ENCODE results near the gene NEURL4. TPM values are rescaled to one million over a fixed set of nuclear protein-coding genes. Genes with fewer than 3 reads are reported as not detected.

The NEURL4 gene
- total and polyA plus RNA-seq, 4 experiments from 2014 or later = 0.97 to 81.6 (median 38.1) TPM

DNA sequence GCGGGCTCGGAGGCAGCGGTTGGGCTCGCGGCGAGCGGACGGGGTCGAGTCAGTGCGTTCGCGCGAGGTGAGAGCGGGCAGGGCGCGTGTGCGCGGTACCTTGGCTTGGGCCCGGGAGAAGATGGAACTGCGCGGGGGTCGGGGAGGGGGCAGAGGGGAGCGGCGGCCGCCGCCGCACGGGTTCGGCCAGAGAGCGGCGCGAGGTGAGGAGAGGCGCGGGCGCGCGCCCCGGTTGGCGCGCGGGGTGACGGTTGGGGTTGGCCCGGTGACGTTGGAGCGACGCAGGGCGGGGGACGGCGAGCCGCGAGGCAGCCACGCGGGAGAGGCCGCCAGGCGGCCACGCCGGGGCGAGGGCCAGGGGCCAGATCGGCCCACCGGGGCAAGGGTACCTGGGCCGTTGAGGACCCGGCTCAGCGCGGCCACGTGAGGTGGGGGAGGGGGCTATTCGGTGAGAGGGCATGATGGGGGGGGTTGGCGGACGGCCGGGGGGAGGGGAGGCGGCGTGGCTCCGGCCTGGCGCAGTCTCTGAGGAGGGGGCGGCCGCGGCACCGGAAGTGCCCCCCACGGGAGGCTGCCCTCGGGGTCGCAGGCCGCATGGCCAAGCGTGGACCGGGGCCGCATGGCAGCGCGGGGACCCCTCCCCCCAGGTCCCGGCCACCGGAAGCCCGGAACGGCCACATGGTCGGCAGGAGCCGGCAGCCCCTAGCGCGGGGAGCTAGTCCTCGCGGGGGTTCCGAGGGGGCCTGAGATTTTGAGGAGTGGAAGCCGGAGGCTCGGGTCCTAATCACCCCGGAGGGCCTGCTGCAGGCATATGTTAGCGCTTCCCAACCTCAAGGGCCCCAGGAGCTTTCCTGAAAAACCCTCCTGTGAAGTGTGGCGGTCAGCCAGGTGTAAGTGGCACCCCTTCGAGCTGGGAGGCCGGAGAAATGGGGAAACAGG is 21.2 kb downstream of the NEURL4 start:
- peak overlapping the region; percentile 100 for H3K27ac ChIP-seq (ENCODE audit: low read depth, low read length)
- H3K36me3 Mint-ChIP-seq = peaks cover 35 to 49% of the 10 kb centered on the region in 2 donors
- DNase-seq = peak in 3 of 5 donors; percentile 72 to 75 (median 73)
- H3K9me3 ChIP-seq (ENCODE audit: control insufficient read depth in 1 of 2, low read length in 2 of 2) = no peaks in the 10 kb centered on the region
- peak overlapping the region; percentile 37 to 85 for H3K4me3 ChIP-seq (ENCODE audit: low read length in 2 of 2)
- intact Hi-C loops (cut with micrococcal nuclease) = loop anchor here (1.0 to 5.0 kb wide), 14 partner anchors 7 to 527 kb away; partner anchors contain the start of genes ACAP1, ELP5, FXR2 and GPS2
- peaks cover 0 to 1% (median 0%) of the 10 kb centered on the region in 8 donors for H3K9me3 Mint-ChIP-seq
- H3K27me3 Mint-ChIP-seq = peaks cover 0 to 4% of the 10 kb centered on the region in 2 donors
- peaks cover 33 to 55% (median 41%) of the 10 kb centered on the region in 4 donors for H3K4me1 Mint-ChIP-seq
- peaks cover 42% of the 10 kb centered on the region for H3K4me1 ChIP-seq (ENCODE audit: insufficient read depth, low read length)
- peaks cover 36% of the 10 kb centered on the region for H3K36me3 ChIP-seq (ENCODE audit: insufficient read depth, low read length)
- H3K27ac Mint-ChIP-seq = peak overlapping the region; percentile 99 to 100 (median 99)
- ChIA-PET CTCF (ENCODE audit: partially characterized antibody) (interaction anchor here (2.4 to 2.9 kb wide), 2 partner anchors 11 to 28 kb away, joined by 8 to 14 read pairs; partner anchors contain the start of gene ACAP1), POLR2A (ENCODE audit: partially characterized antibody) (interaction anchor here (0.7 to 9.3 kb wide), 15 partner anchors 12 to 378 kb away, joined by 3 to 187 read pairs (median 5); partner anchors contain the start of genes ACAP1, GABARAP, MPDU1 and NEURL4)
- H3K4me3 Mint-ChIP-seq = peak overlapping the region; percentile 93 to 97 (median 95)
- H3K27me3 ChIP-seq (ENCODE audit: insufficient read depth, low read length) = no peaks in the 10 kb centered on the region

DNA sequence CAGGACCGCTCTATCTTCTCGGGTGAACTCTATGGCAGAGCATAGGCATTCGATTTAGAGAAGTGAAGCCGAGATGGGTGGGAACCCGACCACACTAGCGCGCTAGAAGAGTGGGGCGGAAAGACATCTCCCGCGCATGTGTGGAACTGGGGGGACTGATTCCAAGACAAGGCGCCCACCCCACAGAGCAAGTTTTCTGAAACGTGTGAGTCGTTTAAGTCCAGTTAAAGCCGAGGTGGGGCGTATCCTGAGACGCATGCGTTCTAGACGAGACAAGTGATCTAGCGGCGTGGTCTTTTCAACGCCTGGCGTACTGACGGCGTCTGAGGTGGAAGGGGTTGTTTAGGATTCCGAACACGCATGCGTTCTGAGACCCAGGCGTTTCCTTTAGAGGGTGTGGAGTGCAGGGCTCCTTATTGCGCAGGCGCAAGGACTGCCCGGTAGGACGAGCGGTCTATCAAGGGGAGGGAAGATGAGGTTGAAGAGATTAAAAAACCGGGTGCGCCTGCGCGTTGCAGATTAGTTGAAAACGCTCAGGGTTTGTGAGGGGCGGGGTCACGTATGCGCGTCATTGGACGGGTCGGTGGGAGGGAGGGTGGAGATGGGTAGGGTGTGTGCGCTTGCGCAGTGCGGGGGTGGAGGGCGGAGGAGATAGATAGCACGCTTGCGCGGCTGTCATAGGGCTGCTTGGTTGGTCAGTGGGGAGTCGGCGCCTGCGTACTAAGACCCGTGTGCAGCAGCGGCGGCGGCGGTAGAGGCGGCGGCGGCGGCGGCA is 22.0 kb downstream of the NEURL4 start, which contains the start of gene EIF5A:
EIF5A (plus strand) TSS at position 718 of the 775 bp plus-strand sequence. CDS start 2,008 bp downstream, outside the sequence.
- Mint-ChIP-seq H3K9me3 (peaks cover 0 to 1% (median 0%) of the 10 kb centered on the region in 8 donors), H3K27me3 (peaks cover 0 to 4% of the 10 kb centered on the region in 2 donors), H3K27ac (peak within 1 kb of the TSS; percentile 99 to 100 (median 99)), H3K36me3 (peaks cover 27 to 40% of the 10 kb centered on the region in 2 donors), H3K4me3 (peak within 1 kb of the TSS; percentile 93 to 97 (median 95)), H3K4me1 (peaks cover 29 to 47% (median 36%) of the 10 kb centered on the region in 4 donors)
- Histone ChIP-seq H3K4me3 (ENCODE audit: low read length in 2 of 2) (peak within 1 kb of the TSS; percentile 81 to 85), H3K27ac (ENCODE audit: low read depth, low read length) (peak within 1 kb of the TSS; percentile 100), H3K36me3 (ENCODE audit: insufficient read depth, low read length) (peaks cover 28% of the 10 kb centered on the region), H3K4me1 (ENCODE audit: insufficient read depth, low read length) (peaks cover 35% of the 10 kb centered on the region), H3K27me3 (ENCODE audit: insufficient read depth, low read length) (no peaks in the 10 kb centered on the region), H3K9me3 (ENCODE audit: control insufficient read depth in 1 of 2, low read length in 2 of 2) (no peaks in the 10 kb centered on the region)
- ChIA-PET CTCF (ENCODE audit: partially characterized antibody) (interaction anchor here (1.1 to 2.4 kb wide), 2 partner anchors 11 to 28 kb away, joined by 4 to 16 read pairs; no protein-coding TSS in a partner anchor), POLR2A (ENCODE audit: partially characterized antibody) (interaction anchor here (0.6 to 1.1 kb wide), 2 partner anchors 56 to 625 kb away, joined by 3 read pairs; partner anchors contain the start of genes CNTROB, CTDNEP1 and TRAPPC1)
- DNase-seq = peak; percentile 99 to 100 (median 100)
- intact Hi-C loops (cut with micrococcal nuclease) = loop anchor here (1.0 to 5.0 kb wide), 13 partner anchors 8 to 528 kb away; partner anchors contain the start of genes ELP5, FXR2, GPS2 and KCTD11

DNA sequence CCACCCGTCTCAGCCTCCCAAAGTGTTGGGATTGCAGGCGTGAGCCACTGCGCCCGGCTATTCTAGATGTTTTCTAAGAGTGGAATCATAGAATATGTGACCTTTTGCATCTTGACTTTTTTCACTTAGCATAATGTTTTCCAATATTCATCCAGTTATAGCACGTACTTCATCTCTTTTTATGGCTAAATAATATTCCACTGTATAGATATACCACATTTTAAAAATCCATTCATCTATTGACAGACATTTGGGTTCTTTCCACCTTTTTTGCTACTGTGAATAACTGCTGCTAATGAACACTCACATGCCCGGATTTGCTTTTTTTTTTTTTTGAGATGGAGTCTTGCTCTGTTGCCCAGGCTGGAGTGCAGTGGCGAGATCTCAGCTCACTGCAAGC is 25.0 kb downstream of the NEURL4 start:
- peak overlapping the region in 2 of 8 donors; percentile 41 to 46 for H3K4me3 Mint-ChIP-seq
- peaks cover 3 to 13% of the 10 kb centered on the region in 2 donors for H3K36me3 Mint-ChIP-seq
- POLR2A ChIA-PET (ENCODE audit: partially characterized antibody) = interaction anchor here (0.7 to 2.1 kb wide), 4 partner anchors 9 to 258 kb away, joined by 3 to 7 read pairs (median 3); partner anchors contain the start of gene GPS2
- intact Hi-C loops (cut with micrococcal nuclease) = no loop called here
- Histone ChIP-seq H3K9me3 (ENCODE audit: control insufficient read depth in 1 of 2, low read length in 2 of 2) (no peaks in the 10 kb centered on the region), H3K4me3 (ENCODE audit: low read length in 2 of 2) (no peak overlapping the region), H3K27ac (ENCODE audit: low read depth, low read length) (no peak overlapping the region), H3K36me3 (ENCODE audit: insufficient read depth, low read length) (peaks cover 2% of the 10 kb centered on the region), H3K4me1 (ENCODE audit: insufficient read depth, low read length) (peaks cover 11% of the 10 kb centered on the region), H3K27me3 (ENCODE audit: insufficient read depth, low read length) (no peaks in the 10 kb centered on the region)
- peaks cover 6 to 20% (median 10%) of the 10 kb centered on the region in 4 donors for H3K4me1 Mint-ChIP-seq
- H3K27me3 Mint-ChIP-seq = peaks cover 0 to 4% of the 10 kb centered on the region in 2 donors
- DNase-seq = no peak
- CTCF ChIA-PET (ENCODE audit: partially characterized antibody) = interaction anchor here (1.0 to 1.8 kb wide), 2 partner anchors 23 to 132 kb away, joined by 3 to 5 read pairs; partner anchors contain the start of gene SLC2A4
- H3K27ac Mint-ChIP-seq = peak overlapping the region in 3 of 7 donors; percentile 24 to 72 (median 48)
- no peaks in the 10 kb centered on the region for H3K9me3 Mint-ChIP-seq

DNA sequence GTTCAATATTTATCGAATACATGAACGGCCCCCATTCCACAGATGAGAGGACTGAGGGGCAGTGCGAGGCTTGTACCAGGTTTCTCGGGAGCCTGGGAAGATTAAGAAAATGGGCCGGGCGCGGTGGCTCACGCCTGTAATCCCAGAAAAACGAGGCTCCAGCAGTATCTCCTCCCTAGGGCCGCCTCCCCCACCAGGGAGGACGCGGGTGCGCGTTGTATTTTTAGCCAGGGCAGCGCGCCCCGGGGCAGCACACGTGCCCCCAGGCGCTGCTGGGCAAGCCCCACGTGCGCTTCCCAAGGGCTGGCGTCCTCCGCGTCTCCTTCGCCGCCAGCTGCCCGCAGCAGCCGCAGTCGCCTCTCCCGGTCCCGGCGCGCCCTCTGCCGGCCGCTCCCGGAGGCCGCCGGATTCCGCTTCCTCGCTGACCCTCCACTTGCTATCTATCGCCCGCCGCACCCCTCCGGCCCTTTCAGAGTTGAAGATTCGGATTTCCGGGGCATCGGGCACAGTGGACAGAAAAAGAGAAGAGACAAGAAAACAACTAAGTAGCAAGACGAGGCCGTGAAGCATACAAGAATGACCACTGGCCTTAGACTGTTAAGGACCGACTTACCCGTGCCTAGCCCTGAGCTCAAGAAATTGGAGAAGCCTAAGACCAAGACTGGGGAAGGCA is 32.8 kb downstream of the NEURL4 start:
- H3K4me3 ChIP-seq (ENCODE audit: low read length in 2 of 2) = no peak overlapping the region

DNA sequence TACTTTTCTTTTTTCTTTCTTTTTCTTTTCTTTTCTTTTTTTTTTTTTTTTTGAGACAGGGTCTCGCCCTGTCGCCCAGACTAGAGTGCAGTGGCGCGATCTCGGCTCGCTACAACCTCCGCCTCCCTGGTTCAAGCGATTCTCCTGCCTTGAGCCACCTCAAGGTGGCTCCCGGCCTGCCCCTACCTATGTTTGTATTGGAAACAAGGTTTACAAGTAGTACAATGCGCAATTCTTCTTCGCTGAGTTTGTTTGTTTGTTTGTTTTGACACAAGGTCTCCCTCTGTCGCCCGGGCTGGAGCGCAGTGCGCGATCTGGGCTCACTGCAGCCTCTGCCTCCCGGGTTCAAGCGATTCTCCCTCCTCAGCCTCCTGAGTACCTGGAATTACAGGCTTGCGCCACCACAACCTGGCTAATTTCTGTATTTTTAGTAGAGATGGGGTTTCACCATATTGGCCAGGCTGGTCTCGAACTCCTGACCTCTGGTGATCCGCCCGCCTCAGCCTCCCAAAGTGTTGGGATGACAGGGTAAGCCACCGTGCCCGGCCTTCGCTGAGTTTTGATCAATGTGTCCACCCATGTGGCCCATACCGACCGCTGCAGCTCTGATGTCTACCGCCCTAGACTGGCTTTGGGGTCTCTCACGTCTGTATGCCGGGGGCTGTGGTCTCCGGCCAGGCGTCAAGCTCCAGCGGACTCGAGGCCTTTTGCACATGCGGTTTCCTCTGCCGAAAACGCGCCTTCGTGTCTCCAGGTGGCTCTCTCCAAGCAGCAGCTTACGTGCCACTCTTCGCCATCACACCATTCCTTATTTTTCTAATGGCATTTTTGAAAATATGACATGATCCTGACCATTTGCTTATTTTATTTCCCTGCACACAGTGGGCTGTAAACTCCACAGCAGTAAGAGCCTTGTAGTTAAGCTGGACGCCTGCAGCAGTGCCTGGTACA is 33.6 kb downstream of the NEURL4 start:
- Histone ChIP-seq H3K36me3 (ENCODE audit: insufficient read depth, low read length) (no peaks in the 10 kb centered on the region), H3K4me1 (ENCODE audit: insufficient read depth, low read length) (peaks cover 26% of the 10 kb centered on the region), H3K4me3 (ENCODE audit: low read length in 2 of 2) (peak overlapping the region in 1 of 2 donors; percentile 41), H3K27me3 (ENCODE audit: insufficient read depth, low read length) (no peaks in the 10 kb centered on the region), H3K27ac (ENCODE audit: low read depth, low read length) (no peak overlapping the region), H3K9me3 (ENCODE audit: control insufficient read depth in 1 of 2, low read length in 2 of 2) (no peaks in the 10 kb centered on the region)
- H3K4me3 Mint-ChIP-seq = peak overlapping the region; percentile 71 to 96 (median 81)
- peaks cover 2 to 19% of the 10 kb centered on the region in 2 donors for H3K27me3 Mint-ChIP-seq
- no peaks in the 10 kb centered on the region for H3K36me3 Mint-ChIP-seq
- POLR2A ChIA-PET (ENCODE audit: partially characterized antibody) = interaction anchor here (0.6 to 2.3 kb wide), 10 partner anchors 9 to 279 kb away, joined by 3 to 30 read pairs (median 5); partner anchors contain the start of genes ACADVL, DLG4, GABARAP and PHF23
- H3K4me1 Mint-ChIP-seq = peaks cover 7 to 31% (median 18%) of the 10 kb centered on the region in 4 donors
- H3K27ac Mint-ChIP-seq = peak overlapping the region in 5 of 7 donors; percentile 8 to 91 (median 52)
- no peaks in the 10 kb centered on the region for H3K9me3 Mint-ChIP-seq
- intact Hi-C loops (cut with micrococcal nuclease) = loop anchor here (1.0 to 10.0 kb wide), 5 partner anchors 11 to 250 kb away; no protein-coding TSS in a partner anchor
- CTCF ChIA-PET (ENCODE audit: partially characterized antibody) = interaction anchor here (0.8 to 4.4 kb wide), 27 partner anchors 9 to 251 kb away, joined by 3 to 79 read pairs (median 5); partner anchors contain the start of genes ACADVL, ACAP1, DLG4 and KCTD11
- DNase-seq = peak in 1 of 5 donors; percentile 7

More for the DNA sequence above, 32.8 kb downstream of the NEURL4 start:
- Histone ChIP-seq H3K9me3 (ENCODE audit: control insufficient read depth in 1 of 2, low read length in 2 of 2) (no peaks in the 10 kb centered on the region), H3K27ac (ENCODE audit: low read depth, low read length) (no peak overlapping the region), H3K4me1 (ENCODE audit: insufficient read depth, low read length) (peaks cover 26% of the 10 kb centered on the region), H3K36me3 (ENCODE audit: insufficient read depth, low read length) (no peaks in the 10 kb centered on the region), H3K27me3 (ENCODE audit: insufficient read depth, low read length) (no peaks in the 10 kb centered on the region)
- H3K27me3 Mint-ChIP-seq = peaks cover 2 to 19% of the 10 kb centered on the region in 2 donors
- H3K4me1 Mint-ChIP-seq = peaks cover 7 to 31% (median 18%) of the 10 kb centered on the region in 4 donors
- H3K36me3 Mint-ChIP-seq = no peaks in the 10 kb centered on the region
- H3K27ac Mint-ChIP-seq = peak overlapping the region in 3 of 7 donors; percentile 55 to 60 (median 59)
- no peaks in the 10 kb centered on the region for H3K9me3 Mint-ChIP-seq
- intact Hi-C loops (cut with micrococcal nuclease) = loop anchor here (1.0 to 10.0 kb wide), 5 partner anchors 10 to 251 kb away; no protein-coding TSS in a partner anchor
- DNase-seq = peak; percentile 41 to 62 (median 51)
- POLR2A ChIA-PET (ENCODE audit: partially characterized antibody) = interaction anchor here (0.6 to 2.3 kb wide), 15 partner anchors 10 to 278 kb away, joined by 3 to 30 read pairs (median 5); partner anchors contain the start of genes ACADVL, ACAP1, DLG4 and GABARAP
- CTCF ChIA-PET (ENCODE audit: partially characterized antibody) = interaction anchor here (0.6 to 4.4 kb wide), 38 partner anchors 9 to 385 kb away, joined by 3 to 79 read pairs (median 4); partner anchors contain the start of genes ACADVL, ACAP1, DLG4 and GABARAP
- peak overlapping the region in 6 of 8 donors; percentile 8 to 86 (median 50) for H3K4me3 Mint-ChIP-seq

Data from CD4-positive, alpha-beta memory T cell (primary cell).